Upper lobe of left lung (tissue), 6 donors: Measurements from ENCODE around the gene DENND5B. TPM values are rescaled to one million over a fixed set of nuclear protein-coding genes. Genes with fewer than 3 reads are reported as not detected.
"Not testable (repeated sequence)": the region's sequence is repeated elsewhere in the genome, so short reads cannot be mapped to it uniquely, and the experiment has no call there.

Experiments
- ATAC-seq, 2 donors: fragments of 200-7000 bp; cut with Tn5 transposase; one replicate each; pipeline ENCODE4 v1.9.1; 2022; ENCODE audit warnings: mild to moderate bottlenecking in 2 of 2, moderate library complexity in 2 of 2; ENCODE audit not compliant: low FRiP score in 2 of 2
- DNase-seq, 2 donors: peaks; one replicate each; pipeline ENCODE4 v3.0.0-alpha.2; 2019 to 2020
- H3K27ac ChIP-seq, 4 donors: fragments of 200-600 bp; sonication (generic); one replicate each; pipeline ENCODE4 v1.5.1; 2016 to 2019
- H3K27me3 ChIP-seq, 4 donors: fragments of 200-600 bp; sonication (generic); one replicate each; pipeline ENCODE4 v1.5.1; 2017 to 2019
- H3K36me3 ChIP-seq, 4 donors: fragments of 200-600 bp; sonication (generic); one replicate each; pipeline ENCODE4 v1.5.1; 2016 to 2019
- H3K4me1 ChIP-seq, 4 donors: fragments of 200-600 bp; sonication (generic); one replicate each; pipeline ENCODE4 v1.5.1; 2018 to 2019
- H3K4me3 ChIP-seq, 4 donors: fragments of 200-600 bp; sonication (generic); one replicate each; pipeline ENCODE4 v1.5.1; 2017 to 2019; ENCODE audit warnings: mild to moderate bottlenecking in 2 of 4, moderate library complexity in 1 of 4
- H3K9me3 ChIP-seq, 4 donors: fragments of 200-600 bp; sonication (generic); one replicate each; pipeline ENCODE4 v1.5.1; 2018 to 2019
- CTCF ChIP-seq, 6 experiments: fragments of 450-650 bp in 4 of 6; fragments of 200-600 bp in 2 of 6; sonication (generic) in 2 of 6; IDR thresholded peaks; one replicate each; pipeline ENCODE4 v1.5.1; 2016 to 2019; ENCODE audit warnings: antibody characterized with exemption in 6 of 6
- EP300 ChIP-seq, 4 donors: sonication (generic); formaldehyde crosslinking; IDR thresholded peaks; one replicate each; pipeline ENCODE4 v1.5.1; 2017; ENCODE audit warnings: antibody characterized with exemption in 4 of 4, control low read depth in 2 of 4
- POLR2A ChIP-seq, 4 donors: fragments of 450-650 bp; IDR thresholded peaks; one replicate each; pipeline ENCODE4 v1.5.1; 2016 to 2017; ENCODE audit warnings: antibody characterized with exemption in 4 of 4, mild to moderate bottlenecking in 2 of 4
- POLR2AphosphoS5 ChIP-seq, 2 donors: sonication (generic); formaldehyde crosslinking; IDR thresholded peaks; one replicate each; pipeline ENCODE4 v1.5.1; 2017; ENCODE audit warnings: antibody characterized with exemption in 2 of 2
- WGBS, 2 donors: methylation state at CpG; one replicate each; pipeline ENCODE4 v1.1.5; 2017 to 2018; 5-methylcytosine and 5-hydroxymethylcytosine counted together
- total RNA-seq, 6 donors: library from RNA; depleted of rRNA in 4 of 6; stranded (reverse); fragments of >200 nt in 4 of 6; gene quantifications; one replicate each; pipeline versions ENCODE4 v1.1.0 to v1.2.1, GENCODE V29; 2016 to 2021
- donor health status: DM: no; HTN: no; CAD: no; lungs with moderate emphysema.
- donor health status: DM: no; HTN: yes; CAD: no; lungs with severe emphysema.

DENND5B gene
- total RNA-seq, 6 donors from 2014 or later: 4.1 to 12.6 (median 5.8) TPM

GRCh38 chr12:31620311-31620710 lies 29.4 kb upstream of the DENND5B start:
- Histone ChIP-seq H3K9me3 (no peaks in the 10 kb centered on the region), H3K4me3 (no peak overlapping the region), H3K4me1 (no peaks in the 10 kb centered on the region), H3K27me3 (no peaks in the 10 kb centered on the region), H3K27ac (no peak overlapping the region), H3K36me3 (no peaks in the 10 kb centered on the region)
- 88 to 90% methylated on average over 2 of the region's 2 CpGs for WGBS, 2 donors
- ATAC-seq (no peak), DNase-seq (no peak)
- TF ChIP-seq POLR2AphosphoS5 (IDR thresholded peaks at IDR 0.05) (no peak), EP300 (IDR thresholded peaks at IDR 0.05) (no peak), CTCF (IDR thresholded peaks at IDR 0.05) (no peak), POLR2A (IDR thresholded peaks at IDR 0.05) (no peak)

GRCh38 chr12:31618228-31619025 lies 27.5 kb upstream of the DENND5B start:
- H3K9me3 ChIP-seq: no peaks in the 10 kb centered on the region
- H3K4me1 ChIP-seq: no peaks in the 10 kb centered on the region
- TF ChIP-seq POLR2AphosphoS5 (IDR thresholded peaks at IDR 0.05) (no peak), EP300 (IDR thresholded peaks at IDR 0.05) (no peak), CTCF (IDR thresholded peaks at IDR 0.05) (no peak), POLR2A (IDR thresholded peaks at IDR 0.05) (no peak)
- no peak overlapping the region for H3K4me3 ChIP-seq
- no peaks in the 10 kb centered on the region for H3K36me3 ChIP-seq
- ATAC-seq: no peak
- WGBS, 2 donors: 84 to 88% methylated on average over 3 of the region's 3 CpGs
- H3K27me3 ChIP-seq: no peaks in the 10 kb centered on the region
- no peak for DNase-seq
- H3K27ac ChIP-seq: no peak overlapping the region

- 92 to 93% methylated on average over 2 of the region's 2 CpGs for WGBS, 2 donors
- no peak for DNase-seq
Observed at GRCh38 chr12:31612819-31613218, 21.9 kb upstream of the DENND5B start.

GRCh38 chr12:31608299-31608698 lies 17.4 kb upstream of the DENND5B start:
- not testable (repeated sequence) for ATAC-seq, DNase-seq, H3K4me1 ChIP-seq, H3K4me3 ChIP-seq, H3K36me3 ChIP-seq, H3K27ac ChIP-seq, H3K27me3 ChIP-seq
- WGBS, 2 donors: 84% methylated on average over 2 of the region's 2 CpGs
- peaks cover 5 to 23% (median 11%) of the 10 kb centered on the region in 4 donors for H3K9me3 ChIP-seq

More at GRCh38 chr12:31612819-31613218, 21.9 kb upstream of the DENND5B start:
- Histone ChIP-seq H3K36me3 (no peaks in the 10 kb centered on the region), H3K27ac (no peak overlapping the region), H3K4me1 (no peaks in the 10 kb centered on the region), H3K27me3 (no peaks in the 10 kb centered on the region), H3K9me3 (peaks cover 5 to 18% (median 10%) of the 10 kb centered on the region in 4 donors), H3K4me3 (no peak overlapping the region)
- ATAC-seq: no peak
- TF ChIP-seq POLR2AphosphoS5 (IDR thresholded peaks at IDR 0.05) (no peak), CTCF (IDR thresholded peaks at IDR 0.05) (no peak), POLR2A (IDR thresholded peaks at IDR 0.05) (no peak), EP300 (IDR thresholded peaks at IDR 0.05) (no peak)

- Histone ChIP-seq H3K9me3 (peaks cover 5 to 23% (median 11%) of the 10 kb centered on the region in 4 donors), H3K27me3 (no peaks in the 10 kb centered on the region), H3K36me3 (no peaks in the 10 kb centered on the region), H3K4me3 (no peak overlapping the region), H3K4me1 (no peaks in the 10 kb centered on the region), H3K27ac (no peak overlapping the region)
- no peak for DNase-seq
- ATAC-seq: no peak
- 67 to 72% methylated on average over 2 of the region's 2 CpGs for WGBS, 2 donors
- TF ChIP-seq EP300 (IDR thresholded peaks at IDR 0.05): no peak
- no peak for TF ChIP-seq POLR2A (IDR thresholded peaks at IDR 0.05)
- no peak for TF ChIP-seq POLR2AphosphoS5 (IDR thresholded peaks at IDR 0.05)
- TF ChIP-seq CTCF (IDR thresholded peaks at IDR 0.05): no peak
Observed at GRCh38 chr12:31605531-31605930, 14.6 kb upstream of the DENND5B start.
